ENCODE measurements around the gene TNP2.

Gene TNP2

GRCh38 chr16:11277607-11278337 is 8.6 kb upstream of the TNP2 start:
- intact Hi-C loops (cut with micrococcal nuclease), result no loop called here
- Mint-ChIP-seq H3K4me1 (ENCODE audit: low read depth) (peaks cover 36% of the 10 kb centered on the region), H3K4me3 (no peak overlapping the region), H3K27me3 (peaks cover 48% of the 10 kb centered on the region), H3K27ac (no peak overlapping the region), H3K9me3 (no peaks in the 10 kb centered on the region), H3K36me3 (ENCODE audit: low read depth) (no peaks in the 10 kb centered on the region)

- no peak overlapping the region for H3K27ac Mint-ChIP-seq
- H3K9me3 Mint-ChIP-seq, result no peaks in the 10 kb centered on the region
Measured at GRCh38 chr16:11276896-11277593, 7.9 kb upstream of the TNP2 start.

GRCh38 chr16:11276143-11276895 is 7.2 kb upstream of the TNP2 start, which contains the start of gene PRM2:
PRM2 (minus strand) TSS chr16:11276480; CDS start chr16:11276370, 110 bp downstream.
- intact Hi-C loops (cut with micrococcal nuclease), result no loop called here
- Mint-ChIP-seq H3K9me3 (no peaks in the 10 kb centered on the region), H3K4me1 (ENCODE audit: low read depth) (peaks cover 50% of the 10 kb centered on the region), H3K27me3 (peaks cover 45% of the 10 kb centered on the region), H3K27ac (peak within 1 kb of the TSS; percentile 23), H3K4me3 (no peak within 1 kb of the TSS), H3K36me3 (ENCODE audit: low read depth) (no peaks in the 10 kb centered on the region)

More at GRCh38 chr16:11276896-11277593, 7.9 kb upstream of the TNP2 start:
- Mint-ChIP-seq H3K36me3 (ENCODE audit: low read depth) (no peaks in the 10 kb centered on the region), H3K4me3 (no peak overlapping the region), H3K4me1 (ENCODE audit: low read depth) (peaks cover 43% of the 10 kb centered on the region), H3K27me3 (peaks cover 45% of the 10 kb centered on the region)
- intact Hi-C loops (cut with micrococcal nuclease), result no loop called here

- Mint-ChIP-seq H3K27me3 (peaks cover 42% of the 10 kb centered on the region), H3K9me3 (no peaks in the 10 kb centered on the region), H3K4me3 (no peak overlapping the region), H3K36me3 (ENCODE audit: low read depth) (no peaks in the 10 kb centered on the region), H3K27ac (peak overlapping the region; percentile 39), H3K4me1 (ENCODE audit: low read depth) (peaks cover 54% of the 10 kb centered on the region)
- intact Hi-C loops (cut with micrococcal nuclease), result no loop called here
Measured at GRCh38 chr16:11274964-11275363, 5.8 kb upstream of the TNP2 start.

GRCh38 chr16:11273721-11274324 is 4.7 kb upstream of the TNP2 start:
- no peaks in the 10 kb centered on the region for H3K36me3 Mint-ChIP-seq (ENCODE audit: low read depth)
- peak overlapping the region; percentile 87 for H3K27ac Mint-ChIP-seq
- H3K27me3 Mint-ChIP-seq, result peaks cover 42% of the 10 kb centered on the region
- intact Hi-C loops (cut with micrococcal nuclease), result no loop called here
- no peaks in the 10 kb centered on the region for H3K9me3 Mint-ChIP-seq
- no peak overlapping the region for H3K4me3 Mint-ChIP-seq
- peaks cover 49% of the 10 kb centered on the region for H3K4me1 Mint-ChIP-seq (ENCODE audit: low read depth)

DNA sequence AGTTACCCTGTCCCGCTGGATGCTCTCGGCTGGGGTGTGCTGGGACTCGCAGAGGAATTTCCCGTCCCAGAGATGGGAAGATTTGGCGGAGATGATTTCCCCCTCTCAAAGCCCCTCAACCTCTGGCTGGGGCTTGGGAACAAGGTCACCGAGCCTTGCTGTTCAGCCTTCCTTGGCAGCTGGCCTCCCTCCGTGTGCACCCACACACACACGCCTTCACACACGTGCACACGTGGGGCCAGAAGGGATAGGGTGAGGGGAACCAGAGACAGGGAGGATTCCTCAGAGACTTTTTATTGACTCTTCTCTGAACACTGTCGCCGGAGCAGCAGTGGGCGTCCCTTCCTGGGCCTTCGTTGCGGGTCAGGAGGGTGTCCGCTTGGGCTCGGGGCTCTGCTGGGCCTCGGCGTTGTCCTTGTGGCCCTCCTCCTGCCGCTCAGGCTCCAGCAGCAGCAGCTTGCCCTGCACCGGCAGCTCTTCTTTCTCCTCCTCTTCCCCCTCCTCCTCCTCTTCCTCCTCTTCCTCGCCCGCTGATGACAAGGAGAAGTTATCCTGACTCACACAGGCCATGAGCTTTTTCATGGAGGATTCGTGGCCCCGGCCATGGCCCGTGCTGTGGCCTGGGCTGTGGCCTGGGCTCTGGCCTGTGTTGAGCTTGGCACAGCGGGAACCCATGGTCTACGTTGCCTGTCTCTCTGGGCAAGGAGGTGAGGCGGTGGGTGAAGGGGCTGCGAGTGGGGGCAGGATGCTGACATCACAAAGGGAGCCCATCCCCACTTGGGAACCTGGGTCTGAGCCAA is 4.0 kb upstream of the TNP2 start, which contains the start of gene PRM3:
Gene PRM3, minus strand, starts transcription at position 709 of the 800 bp plus-strand sequence. Its CDS starts 34 bp downstream, at position 675.
- Mint-ChIP-seq H3K27ac (peak within 1 kb of the TSS; percentile 87), H3K27me3 (peaks cover 48% of the 10 kb centered on the region), H3K4me3 (no peak within 1 kb of the TSS), H3K4me1 (ENCODE audit: low read depth) (peaks cover 45% of the 10 kb centered on the region), H3K36me3 (ENCODE audit: low read depth) (no peaks in the 10 kb centered on the region), H3K9me3 (no peaks in the 10 kb centered on the region)
- intact Hi-C loops (cut with micrococcal nuclease), result no loop called here

GRCh38 chr16:11272484-11272883 is 3.4 kb upstream of the TNP2 start:
- Mint-ChIP-seq H3K4me3 (no peak overlapping the region), H3K27ac (peak overlapping the region; percentile 87), H3K9me3 (no peaks in the 10 kb centered on the region), H3K27me3 (peaks cover 49% of the 10 kb centered on the region), H3K36me3 (ENCODE audit: low read depth) (no peaks in the 10 kb centered on the region), H3K4me1 (ENCODE audit: low read depth) (peaks cover 45% of the 10 kb centered on the region)
- intact Hi-C loops (cut with micrococcal nuclease), result no loop called here

- Mint-ChIP-seq H3K27ac (peak overlapping the region; percentile 87), H3K4me3 (no peak overlapping the region), H3K4me1 (ENCODE audit: low read depth) (peaks cover 40% of the 10 kb centered on the region), H3K27me3 (peaks cover 46% of the 10 kb centered on the region), H3K36me3 (ENCODE audit: low read depth) (no peaks in the 10 kb centered on the region), H3K9me3 (no peaks in the 10 kb centered on the region)
- intact Hi-C loops (cut with micrococcal nuclease), result no loop called here
Measured at GRCh38 chr16:11271610-11272009, 2.5 kb upstream of the TNP2 start.

DNA sequence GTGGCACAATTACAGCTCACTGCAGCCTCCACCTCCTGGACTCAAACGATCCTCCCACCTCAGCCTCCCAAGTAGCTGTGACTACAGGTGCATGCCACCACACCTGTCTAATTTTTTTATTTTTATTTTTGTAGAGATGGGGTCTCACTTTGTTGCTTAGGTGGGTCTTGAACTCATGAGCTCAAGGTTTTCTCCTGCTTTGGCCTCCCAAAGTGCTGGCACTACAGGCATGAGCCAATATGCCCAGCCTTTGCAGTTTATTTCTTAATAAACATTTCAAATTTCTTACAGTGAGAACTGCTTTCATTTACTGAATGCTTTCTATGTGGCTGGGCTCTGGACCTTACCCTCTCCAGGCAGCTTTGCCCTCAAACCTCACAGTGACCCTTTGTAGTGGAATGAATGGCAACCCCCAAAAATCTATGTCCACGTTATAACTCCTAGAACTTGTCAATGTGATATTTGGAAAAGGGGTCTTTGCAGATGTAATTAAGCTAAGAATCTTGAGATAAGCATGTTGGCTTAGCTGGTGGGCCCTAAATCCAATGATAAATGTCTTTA is 1.6 kb upstream of the TNP2 start:
- Mint-ChIP-seq H3K27ac (peak overlapping the region; percentile 24), H3K9me3 (no peaks in the 10 kb centered on the region), H3K27me3 (peaks cover 40% of the 10 kb centered on the region), H3K4me1 (ENCODE audit: low read depth) (peaks cover 42% of the 10 kb centered on the region), H3K4me3 (no peak overlapping the region), H3K36me3 (ENCODE audit: low read depth) (no peaks in the 10 kb centered on the region)
- intact Hi-C loops (cut with micrococcal nuclease), result no loop called here

DNA sequence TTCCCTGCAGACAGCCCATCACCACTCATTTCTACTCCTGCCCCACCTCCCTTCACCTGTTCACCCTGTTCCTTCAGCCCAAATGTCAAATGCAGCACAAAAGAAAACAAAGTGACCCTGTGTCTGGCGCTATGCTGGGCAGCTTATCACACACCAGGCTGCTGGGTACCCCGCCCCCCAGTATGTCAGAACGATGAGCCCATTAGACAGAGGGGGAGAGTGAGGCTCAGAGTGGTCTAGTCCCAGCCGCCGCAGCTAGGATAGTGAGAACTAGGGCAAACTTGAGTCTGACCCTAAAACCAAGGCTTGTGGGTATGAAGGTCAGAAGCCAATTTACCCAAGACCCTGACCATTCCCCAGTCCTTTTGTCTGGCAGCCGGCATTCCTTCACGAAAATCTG is 4.0 kb downstream of the TNP2 start:
- peaks cover 36% of the 10 kb centered on the region for H3K27me3 Mint-ChIP-seq
- peaks cover 42% of the 10 kb centered on the region for H3K4me1 Mint-ChIP-seq (ENCODE audit: low read depth)
- H3K4me3 Mint-ChIP-seq, result no peak overlapping the region
- H3K27ac Mint-ChIP-seq, result peak overlapping the region; percentile 64
- no peaks in the 10 kb centered on the region for H3K36me3 Mint-ChIP-seq (ENCODE audit: low read depth)
- intact Hi-C loops (cut with micrococcal nuclease), result no loop called here
- no peaks in the 10 kb centered on the region for H3K9me3 Mint-ChIP-seq

- Mint-ChIP-seq H3K4me1 (ENCODE audit: low read depth) (peaks cover 41% of the 10 kb centered on the region), H3K4me3 (no peak overlapping the region), H3K27ac (peak overlapping the region; percentile 47), H3K36me3 (ENCODE audit: low read depth) (no peaks in the 10 kb centered on the region), H3K27me3 (peaks cover 40% of the 10 kb centered on the region), H3K9me3 (no peaks in the 10 kb centered on the region)
- intact Hi-C loops (cut with micrococcal nuclease), result no loop called here
Measured at GRCh38 chr16:11264155-11264832, 4.8 kb downstream of the TNP2 start.

- Mint-ChIP-seq H3K36me3 (ENCODE audit: low read depth) (no peaks in the 10 kb centered on the region), H3K4me1 (ENCODE audit: low read depth) (peaks cover 46% of the 10 kb centered on the region), H3K27ac (peak overlapping the region; percentile 47), H3K4me3 (no peak overlapping the region), H3K9me3 (no peaks in the 10 kb centered on the region), H3K27me3 (peaks cover 37% of the 10 kb centered on the region)
- intact Hi-C loops (cut with micrococcal nuclease), result no loop called here
Measured at GRCh38 chr16:11263737-11264136, 5.4 kb downstream of the TNP2 start.
